Progenitor cell of endocrine pancreas (in vitro differentiated cells): ENCODE data around the gene RABGAP1L. TPM values are rescaled to one million over a fixed set of nuclear protein-coding genes. Genes with fewer than 3 reads are reported as not detected.
A peak's percentile ranks its signal among the peaks of the same experiment; 100 is the strongest.

Source experiments
- DNase-seq: peaks from one replicate; pipeline ENCODE4 v3.0.0; 2021; ENCODE audit warnings: low spot score; ENCODE audit not compliant: unreplicated experiment
- H3K27ac Mint-ChIP-seq: 2 replicates; pipeline ENCODE4 v1.8.0; 2021; ENCODE audit warnings: mild to moderate bottlenecking, moderate library complexity, mixed read lengths
- H3K27me3 Mint-ChIP-seq: 2 replicates; pipeline ENCODE4 v1.8.0; 2021; ENCODE audit warnings: mixed read lengths
- H3K36me3 Mint-ChIP-seq: 2 replicates; pipeline ENCODE4 v1.8.0; 2022; ENCODE audit warnings: mixed read lengths; ENCODE audit not compliant: insufficient read depth
- H3K4me1 Mint-ChIP-seq: 2 replicates; pipeline ENCODE4 v1.8.0; 2021; ENCODE audit warnings: low read depth, mixed read lengths
- H3K4me3 Mint-ChIP-seq: 2 replicates; pipeline ENCODE4 v1.8.0; 2021; ENCODE audit warnings: low read depth, mild to moderate bottlenecking, moderate library complexity, mixed read lengths
- H3K9me3 Mint-ChIP-seq: 2 replicates; pipeline ENCODE4 v1.8.0; 2021; ENCODE audit warnings: low read depth, mixed read lengths
- total RNA-seq: library from RNA; stranded (reverse); gene quantifications from 2 replicates; pipeline ENCODE4 v1.2.1, GENCODE V29; 2021
- TF ChIP-seq, protein P1 (sequence below): fragments of 200-600 bp; sonication (generic); IDR thresholded peaks from one replicate; pipeline ENCODE4 v1.5.0; 2021; ENCODE audit warnings: antibody characterized with exemption, mild to moderate bottlenecking; ENCODE audit not compliant: unreplicated experiment

Gene RABGAP1L
- total RNA-seq, 1 donor from 2014 or later: 55.2 TPM

DNA sequence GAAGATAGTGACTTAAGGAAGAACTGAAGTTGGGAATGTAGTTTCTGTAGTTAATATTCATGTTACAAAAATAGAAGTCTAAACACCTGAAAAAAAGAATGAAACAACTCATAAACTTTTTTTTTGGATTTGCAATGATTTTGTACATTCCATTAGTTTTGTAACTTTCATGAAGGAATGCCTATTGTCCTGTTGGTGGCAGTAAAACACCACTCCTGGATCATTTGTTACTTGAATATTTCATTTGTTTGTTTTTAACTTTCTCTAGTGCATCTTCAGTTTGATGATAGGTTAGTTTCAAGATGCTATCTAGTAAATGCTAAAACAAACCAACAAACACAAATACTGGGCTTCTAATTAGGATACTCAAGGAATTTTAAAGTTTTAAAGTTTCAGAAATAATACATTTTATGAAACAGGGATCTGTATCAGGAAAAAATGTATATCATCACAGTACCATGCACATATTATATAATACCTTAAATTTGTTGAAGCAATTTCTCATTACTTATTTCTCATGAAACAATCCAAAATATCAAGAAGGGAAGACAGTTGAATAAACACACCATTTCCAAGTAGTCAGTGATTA, 610.7 kb downstream of the RABGAP1L start:
- H3K27me3 Mint-ChIP-seq: no peaks in the 10 kb centered on the region
- H3K27ac Mint-ChIP-seq: no peak overlapping the region
- H3K9me3 Mint-ChIP-seq: peaks cover 3% of the 10 kb centered on the region
- no peak for DNase-seq
- TF ChIP-seq, protein P1, sequence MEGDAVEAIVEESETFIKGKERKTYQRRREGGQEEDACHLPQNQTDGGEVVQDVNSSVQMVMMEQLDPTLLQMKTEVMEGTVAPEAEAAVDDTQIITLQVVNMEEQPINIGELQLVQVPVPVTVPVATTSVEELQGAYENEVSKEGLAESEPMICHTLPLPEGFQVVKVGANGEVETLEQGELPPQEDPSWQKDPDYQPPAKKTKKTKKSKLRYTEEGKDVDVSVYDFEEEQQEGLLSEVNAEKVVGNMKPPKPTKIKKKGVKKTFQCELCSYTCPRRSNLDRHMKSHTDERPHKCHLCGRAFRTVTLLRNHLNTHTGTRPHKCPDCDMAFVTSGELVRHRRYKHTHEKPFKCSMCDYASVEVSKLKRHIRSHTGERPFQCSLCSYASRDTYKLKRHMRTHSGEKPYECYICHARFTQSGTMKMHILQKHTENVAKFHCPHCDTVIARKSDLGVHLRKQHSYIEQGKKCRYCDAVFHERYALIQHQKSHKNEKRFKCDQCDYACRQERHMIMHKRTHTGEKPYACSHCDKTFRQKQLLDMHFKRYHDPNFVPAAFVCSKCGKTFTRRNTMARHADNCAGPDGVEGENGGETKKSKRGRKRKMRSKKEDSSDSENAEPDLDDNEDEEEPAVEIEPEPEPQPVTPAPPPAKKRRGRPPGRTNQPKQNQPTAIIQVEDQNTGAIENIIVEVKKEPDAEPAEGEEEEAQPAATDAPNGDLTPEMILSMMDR: peak; percentile 83
- H3K36me3 Mint-ChIP-seq: no peaks in the 10 kb centered on the region
- peaks cover 7% of the 10 kb centered on the region for H3K4me1 Mint-ChIP-seq
- no peak overlapping the region for H3K4me3 Mint-ChIP-seq

DNA sequence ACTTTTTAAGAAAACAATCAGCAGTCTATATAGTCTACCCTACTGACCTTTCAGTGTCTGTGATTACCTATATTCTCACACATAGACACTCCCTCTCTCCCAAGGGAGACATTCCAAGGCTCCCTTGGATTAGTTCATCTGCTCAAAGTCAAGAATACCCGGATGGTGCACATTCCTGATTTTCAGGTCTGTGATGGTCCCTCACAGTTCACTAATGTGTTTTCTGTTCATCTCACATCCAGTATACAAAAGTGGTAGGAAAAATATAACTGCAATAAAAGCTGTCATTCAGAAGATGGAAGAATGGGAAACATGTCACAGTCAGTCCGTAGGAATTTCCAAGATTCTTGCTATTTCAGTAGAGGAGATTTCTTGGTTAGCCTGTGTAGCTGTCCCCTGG, 616.3 kb downstream of the RABGAP1L start:
- no peak for DNase-seq
- no peaks in the 10 kb centered on the region for H3K27me3 Mint-ChIP-seq
- H3K9me3 Mint-ChIP-seq: peaks cover 8% of the 10 kb centered on the region
- peak overlapping the region; percentile 56 for H3K27ac Mint-ChIP-seq
- no peak overlapping the region for H3K4me3 Mint-ChIP-seq
- H3K36me3 Mint-ChIP-seq: peaks cover 3% of the 10 kb centered on the region
- TF ChIP-seq, protein P1: no peak
- H3K4me1 Mint-ChIP-seq: no peaks in the 10 kb centered on the region

DNA sequence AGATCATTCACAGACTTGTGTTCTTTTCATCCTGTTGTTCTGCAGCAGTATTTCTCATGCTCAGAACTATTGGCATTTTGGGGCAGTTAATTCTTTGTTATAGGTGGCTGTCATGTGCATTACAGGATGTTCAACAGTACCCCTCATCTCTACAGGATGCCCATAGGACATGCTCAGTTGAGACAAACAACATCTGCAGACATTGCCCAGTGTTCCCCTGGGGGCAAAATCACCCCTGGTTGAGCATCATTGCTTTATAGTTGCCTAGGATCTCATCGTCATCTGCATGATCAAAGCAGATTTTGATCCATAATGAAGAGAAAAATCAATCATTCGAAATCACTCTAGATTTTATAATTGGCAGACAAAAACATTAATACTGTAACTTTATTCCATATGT, 617.9 kb downstream of the RABGAP1L start:
- peaks cover 3% of the 10 kb centered on the region for H3K36me3 Mint-ChIP-seq
- no peaks in the 10 kb centered on the region for H3K27me3 Mint-ChIP-seq
- no peak overlapping the region for H3K27ac Mint-ChIP-seq
- DNase-seq: no peak
- H3K4me1 Mint-ChIP-seq: no peaks in the 10 kb centered on the region
- H3K4me3 Mint-ChIP-seq: no peak overlapping the region
- peaks cover 8% of the 10 kb centered on the region for H3K9me3 Mint-ChIP-seq
- TF ChIP-seq, protein P1: no peak

DNA sequence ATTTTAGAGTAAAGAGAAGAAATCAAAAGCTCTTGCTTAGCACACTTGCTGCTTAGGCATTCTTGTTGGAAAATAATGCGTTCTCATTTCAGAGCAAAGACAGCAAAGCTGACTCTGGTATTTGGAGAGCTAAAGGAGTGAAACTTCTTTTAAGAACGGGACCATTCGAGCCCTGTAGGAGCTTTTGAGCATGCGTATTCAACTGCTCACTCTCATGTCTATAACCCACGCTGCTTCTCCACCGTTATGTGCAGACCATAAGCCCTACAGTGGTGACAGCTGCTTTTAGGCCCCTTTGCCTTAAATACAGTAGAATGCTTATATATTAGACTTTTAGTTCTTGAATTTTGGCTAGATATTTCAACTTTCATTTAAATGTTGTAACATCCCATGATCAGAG, 626.2 kb downstream of the RABGAP1L start:
- Mint-ChIP-seq H3K36me3 (peaks cover 3% of the 10 kb centered on the region), H3K27ac (no peak overlapping the region), H3K4me3 (no peak overlapping the region), H3K9me3 (peaks cover 4% of the 10 kb centered on the region), H3K27me3 (no peaks in the 10 kb centered on the region), H3K4me1 (peaks cover 2% of the 10 kb centered on the region)
- DNase-seq: no peak
- TF ChIP-seq, protein P1: no peak

DNA sequence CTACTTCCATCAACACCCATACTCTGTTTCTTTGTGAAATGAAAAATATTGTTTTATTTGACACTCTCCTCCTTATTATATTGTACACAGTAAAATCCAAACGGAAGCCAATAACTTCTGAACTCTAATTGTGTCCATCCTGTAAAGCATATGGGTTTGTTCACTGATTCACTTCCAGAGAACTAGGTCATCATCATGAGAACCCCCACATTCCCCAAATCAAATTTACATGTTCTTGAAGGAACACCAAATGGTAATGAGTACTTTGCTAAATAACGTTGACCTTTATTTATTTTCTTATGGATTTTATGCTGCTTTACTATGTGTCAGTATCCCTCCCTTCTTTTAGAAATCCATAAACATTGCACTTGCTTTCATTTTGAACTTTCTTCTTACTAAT, 627.0 kb downstream of the RABGAP1L start:
- H3K27me3 Mint-ChIP-seq: no peaks in the 10 kb centered on the region
- no peak overlapping the region for H3K27ac Mint-ChIP-seq
- peaks cover 2% of the 10 kb centered on the region for H3K4me1 Mint-ChIP-seq
- H3K4me3 Mint-ChIP-seq: no peak overlapping the region
- peaks cover 4% of the 10 kb centered on the region for H3K9me3 Mint-ChIP-seq
- TF ChIP-seq, protein P1: no peak
- H3K36me3 Mint-ChIP-seq: peaks cover 3% of the 10 kb centered on the region
- no peak for DNase-seq
